ENCODE data around the gene CDK16. TPM values are rescaled to one million over a fixed set of nuclear protein-coding genes. Genes with fewer than 3 reads are reported as not detected.

Gene CDK16
- total and polyA plus RNA-seq, 9 of the 15 experiments (the other 6 are each of a cell fraction or from before 2014, with no cell fraction given), result 3.9 to 104 (median 57.5) TPM

DNA sequence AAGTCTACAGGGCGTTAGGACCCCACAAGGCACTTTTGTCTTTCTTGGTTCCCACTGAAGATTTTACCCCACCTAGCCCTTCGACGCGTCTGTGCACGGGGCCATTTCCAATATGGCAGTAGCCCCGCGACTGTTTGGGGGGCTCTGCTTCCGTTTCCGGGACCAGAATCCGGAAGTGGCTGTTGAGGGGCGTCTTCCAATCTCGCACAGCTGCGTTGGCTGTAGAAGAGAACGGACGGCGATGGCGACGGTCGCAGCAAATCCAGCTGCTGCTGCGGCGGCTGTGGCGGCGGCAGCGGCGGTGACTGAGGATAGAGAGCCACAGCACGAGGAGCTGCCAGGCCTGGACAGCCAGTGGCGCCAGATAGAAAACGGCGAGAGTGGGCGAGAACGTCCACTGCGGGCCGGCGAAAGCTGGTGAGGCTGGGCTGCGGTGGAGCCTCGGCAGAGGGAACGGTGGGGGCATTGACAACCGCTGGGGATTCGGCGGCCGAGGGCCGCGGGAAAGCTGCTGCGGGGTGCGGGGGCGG is 14.4 kb downstream of the CDK16 start, which contains the start of gene USP11 (continued):
- TF ChIP-seq, protein P1, sequence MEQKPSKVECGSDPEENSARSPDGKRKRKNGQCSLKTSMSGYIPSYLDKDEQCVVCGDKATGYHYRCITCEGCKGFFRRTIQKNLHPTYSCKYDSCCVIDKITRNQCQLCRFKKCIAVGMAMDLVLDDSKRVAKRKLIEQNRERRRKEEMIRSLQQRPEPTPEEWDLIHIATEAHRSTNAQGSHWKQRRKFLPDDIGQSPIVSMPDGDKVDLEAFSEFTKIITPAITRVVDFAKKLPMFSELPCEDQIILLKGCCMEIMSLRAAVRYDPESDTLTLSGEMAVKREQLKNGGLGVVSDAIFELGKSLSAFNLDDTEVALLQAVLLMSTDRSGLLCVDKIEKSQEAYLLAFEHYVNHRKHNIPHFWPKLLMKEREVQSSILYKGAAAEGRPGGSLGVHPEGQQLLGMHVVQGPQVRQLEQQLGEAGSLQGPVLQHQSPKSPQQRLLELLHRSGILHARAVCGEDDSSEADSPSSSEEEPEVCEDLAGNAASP (IDR thresholded peaks at IDR 0.05), result no peak
- TF ChIP-seq PRPF4 (IDR thresholded peaks at IDR 0.05; ENCODE audit: insufficient read depth, low read depth, low read length, poor library complexity, severe bottlenecking), result no peak
- TF ChIP-seq, protein P2, sequence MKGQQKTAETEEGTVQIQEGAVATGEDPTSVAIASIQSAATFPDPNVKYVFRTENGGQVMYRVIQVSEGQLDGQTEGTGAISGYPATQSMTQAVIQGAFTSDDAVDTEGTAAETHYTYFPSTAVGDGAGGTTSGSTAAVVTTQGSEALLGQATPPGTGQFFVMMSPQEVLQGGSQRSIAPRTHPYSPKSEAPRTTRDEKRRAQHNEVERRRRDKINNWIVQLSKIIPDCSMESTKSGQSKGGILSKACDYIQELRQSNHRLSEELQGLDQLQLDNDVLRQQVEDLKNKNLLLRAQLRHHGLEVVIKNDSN (CRISPR knock-in tag; IDR thresholded peaks at IDR 0.05), result no peak; the same call in 1 of the 2 replicates
- TF ChIP-seq, protein P3, sequence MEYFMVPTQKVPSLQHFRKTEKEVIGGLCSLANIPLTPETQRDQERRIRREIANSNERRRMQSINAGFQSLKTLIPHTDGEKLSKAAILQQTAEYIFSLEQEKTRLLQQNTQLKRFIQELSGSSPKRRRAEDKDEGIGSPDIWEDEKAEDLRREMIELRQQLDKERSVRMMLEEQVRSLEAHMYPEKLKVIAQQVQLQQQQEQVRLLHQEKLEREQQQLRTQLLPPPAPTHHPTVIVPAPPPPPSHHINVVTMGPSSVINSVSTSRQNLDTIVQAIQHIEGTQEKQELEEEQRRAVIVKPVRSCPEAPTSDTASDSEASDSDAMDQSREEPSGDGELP (CRISPR knock-in tag; IDR thresholded peaks at IDR 0.05; ENCODE audit: borderline replicate concordance), result peak; percentile 77
- TF ChIP-seq, protein P4, sequence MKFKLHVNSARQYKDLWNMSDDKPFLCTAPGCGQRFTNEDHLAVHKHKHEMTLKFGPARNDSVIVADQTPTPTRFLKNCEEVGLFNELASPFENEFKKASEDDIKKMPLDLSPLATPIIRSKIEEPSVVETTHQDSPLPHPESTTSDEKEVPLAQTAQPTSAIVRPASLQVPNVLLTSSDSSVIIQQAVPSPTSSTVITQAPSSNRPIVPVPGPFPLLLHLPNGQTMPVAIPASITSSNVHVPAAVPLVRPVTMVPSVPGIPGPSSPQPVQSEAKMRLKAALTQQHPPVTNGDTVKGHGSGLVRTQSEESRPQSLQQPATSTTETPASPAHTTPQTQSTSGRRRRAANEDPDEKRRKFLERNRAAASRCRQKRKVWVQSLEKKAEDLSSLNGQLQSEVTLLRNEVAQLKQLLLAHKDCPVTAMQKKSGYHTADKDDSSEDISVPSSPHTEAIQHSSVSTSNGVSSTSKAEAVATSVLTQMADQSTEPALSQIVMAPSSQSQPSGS (CRISPR knock-in tag; IDR thresholded peaks at IDR 0.05), result no peak
- TF ChIP-seq ZNF316 (IDR thresholded peaks at IDR 0.05), result no peak
- TF ChIP-seq MED1 (CRISPR knock-in tag; IDR thresholded peaks at IDR 0.05; ENCODE audit: borderline replicate concordance), result no peak
- no peak for TF ChIP-seq ZNF586 (CRISPR knock-in tag; conservative IDR thresholded peaks at IDR 0.05)
- no peak for TF ChIP-seq BCOR (IDR thresholded peaks at IDR 0.05)
- TF ChIP-seq TSC22D4 (tag; IDR thresholded peaks at IDR 0.05), result no peak
- no peak for TF ChIP-seq EZH2 (IDR thresholded peaks at IDR 0.05; ENCODE audit: borderline replicate concordance, low read depth, low read length)
- TF ChIP-seq EP300 (IDR thresholded peaks at IDR 0.05; ENCODE audit: low read length), result no peak
- TF ChIP-seq HDAC8 (tag; IDR thresholded peaks at IDR 0.05), result no peak
- no peak for TF ChIP-seq TFAM (CRISPR knock-in tag; conservative IDR thresholded peaks at IDR 0.05)
- TF ChIP-seq SPI1 (IDR thresholded peaks at IDR 0.05; ENCODE audit: borderline replicate concordance, low read depth, low read length), result peak; percentile 35; the same call in 1 of the 2 replicates
- TF ChIP-seq, protein P5, sequence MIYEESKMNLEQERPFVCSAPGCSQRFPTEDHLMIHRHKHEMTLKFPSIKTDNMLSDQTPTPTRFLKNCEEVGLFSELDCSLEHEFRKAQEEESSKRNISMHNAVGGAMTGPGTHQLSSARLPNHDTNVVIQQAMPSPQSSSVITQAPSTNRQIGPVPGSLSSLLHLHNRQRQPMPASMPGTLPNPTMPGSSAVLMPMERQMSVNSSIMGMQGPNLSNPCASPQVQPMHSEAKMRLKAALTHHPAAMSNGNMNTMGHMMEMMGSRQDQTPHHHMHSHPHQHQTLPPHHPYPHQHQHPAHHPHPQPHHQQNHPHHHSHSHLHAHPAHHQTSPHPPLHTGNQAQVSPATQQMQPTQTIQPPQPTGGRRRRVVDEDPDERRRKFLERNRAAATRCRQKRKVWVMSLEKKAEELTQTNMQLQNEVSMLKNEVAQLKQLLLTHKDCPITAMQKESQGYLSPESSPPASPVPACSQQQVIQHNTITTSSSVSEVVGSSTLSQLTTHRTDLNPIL (CRISPR knock-in tag; IDR thresholded peaks at IDR 0.05), result no peak
- TF ChIP-seq PCBP2 (IDR thresholded peaks at IDR 0.05; ENCODE audit: low read depth, low read length, poor library complexity, severe bottlenecking), result no peak
- TF ChIP-seq ZNF717 (CRISPR knock-in tag; IDR thresholded peaks at IDR 0.05), result no peak
- TF ChIP-seq, protein P6, sequence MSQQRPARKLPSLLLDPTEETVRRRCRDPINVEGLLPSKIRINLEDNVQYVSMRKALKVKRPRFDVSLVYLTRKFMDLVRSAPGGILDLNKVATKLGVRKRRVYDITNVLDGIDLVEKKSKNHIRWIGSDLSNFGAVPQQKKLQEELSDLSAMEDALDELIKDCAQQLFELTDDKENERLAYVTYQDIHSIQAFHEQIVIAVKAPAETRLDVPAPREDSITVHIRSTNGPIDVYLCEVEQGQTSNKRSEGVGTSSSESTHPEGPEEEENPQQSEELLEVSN (IDR thresholded peaks at IDR 0.05; ENCODE audit: borderline replicate concordance in 1 of 2, extremely low read depth in 1 of 2, insufficient read depth in 1 of 2, insufficient read length in 1 of 2, low read depth in 1 of 2, low read length in 1 of 2, poor library complexity in 1 of 2, severe bottlenecking in 1 of 2), result peak; percentile 10 to 68
- no peak for TF ChIP-seq ZNF239 (CRISPR knock-in tag; IDR thresholded peaks at IDR 0.05)
- no peak; the same call in 1 of the 2 replicates for TF ChIP-seq POLR2H (tag; IDR thresholded peaks at IDR 0.05; ENCODE audit: low read depth)
- TF ChIP-seq HOXB6 (CRISPR knock-in tag; IDR thresholded peaks at IDR 0.05; ENCODE audit: borderline replicate concordance), result no peak
